K562 (cell line): ENCODE results near the gene NR2F2. TPM values are rescaled to one million over a fixed set of nuclear protein-coding genes. Genes with fewer than 3 reads are reported as not detected.

Source experiments
- ATAC-seq: fragments of 200-7000 bp; cut with Tn5 transposase; 3 replicates; pipeline ENCODE4 v1.9.1; 2020; ENCODE audit warnings: moderate library complexity
- BruUV-seq: library from RNA; stranded (reverse); fragments of 400-500 nt; replicated peaks from 2 replicates; lab custom pipeline; 2021; lab: Mats Ljungman, UMichigan
- CTCF ChIA-PET: fragments of 300-600 bp; formaldehyde crosslinking; extraction: SDS; loops from one replicate; lab custom pipeline; 2021; ENCODE audit warnings: low intra/inter-chr PET ratio; lab: Yijun Ruan, JAX
- POLR2A ChIA-PET: fragments of 300-600, 350-650 bp; sonication (Branson Sonifier 250); formaldehyde crosslinking; extraction: SDS; loops from one replicate; lab custom pipeline; 2021; ENCODE audit warnings: antibody characterized with exemption, inconsistent platforms; lab: Yijun Ruan, JAX
- DNase-seq, 4 experiments: peaks; one replicate each; pipeline versions ENCODE4 v3.0.0 to v3.0.0-alpha.2; 2011 to 2018; ENCODE audit warnings: low spot score in 3 of 4, mixed read lengths in 3 of 4; ENCODE audit errors: extremely low read depth in 1 of 4
- FAIRE-seq: peaks from 2 replicates; lab custom pipeline; 2011; peaks lifted over from hg19 to GRCh38; lab: Jason Lieb, UNC
- H2AFZ ChIP-seq: 2 replicates; pipeline ENCODE4 v1.6.0; 2011; ENCODE audit warnings: low read depth, low read length, control low read depth, inconsistent platforms
- H3K27ac ChIP-seq: fragments of 200-600 bp; 3 replicates; pipeline ENCODE4 v1.8.0; 2011; ENCODE audit warnings: low read depth, mild to moderate bottlenecking, control low read depth, inconsistent platforms, low read length, moderate library complexity, mixed read lengths; ENCODE audit errors: extremely low read depth
- H3K27me3 ChIP-seq, 2 experiments: fragments of 300-600 bp in 1 of 2; 2 replicates in 1 of 2; 3 replicates in 1 of 2; pipeline versions ENCODE4 v1.6.0 to v1.8.0; 2011; ENCODE audit warnings: inconsistent platforms in 2 of 2, low read length in 2 of 2, mild to moderate bottlenecking in 1 of 2, mixed read lengths in 1 of 2, moderate library complexity in 1 of 2; ENCODE audit not compliant: control insufficient read depth in 2 of 2, insufficient read depth in 2 of 2
- H3K36me3 ChIP-seq: fragments of 300-600 bp; 3 replicates; pipeline ENCODE4 v1.8.0; 2011; ENCODE audit warnings: mild to moderate bottlenecking, low read length, inconsistent platforms; ENCODE audit not compliant: control insufficient read depth, insufficient read depth
- H3K4me1 ChIP-seq, 2 experiments: fragments of 200-600 bp in 1 of 2; replicated peaks in 1 of 2; 2 replicates in 1 of 2; 3 replicates in 1 of 2; pipeline versions ENCODE4 v1.5.1 to v1.8.0; 2011; ENCODE audit warnings: inconsistent platforms in 2 of 2, low read length in 2 of 2, mild to moderate bottlenecking in 1 of 2, mixed read lengths in 1 of 2, moderate library complexity in 1 of 2; ENCODE audit not compliant: control insufficient read depth in 2 of 2, insufficient read depth in 2 of 2
- H3K4me2 ChIP-seq: 2 replicates; pipeline ENCODE4 v1.6.1; 2011; ENCODE audit warnings: low read length, control low read depth, inconsistent platforms, mixed read lengths; ENCODE audit not compliant: insufficient read depth
- H3K4me3 ChIP-seq: fragments of 200-600 bp; sonication (generic), shearing (Covaris generic); 2 replicates; pipeline ENCODE4 v1.5.1; 2016; ENCODE audit warnings: control low read depth, inconsistent platforms
- H3K79me2 ChIP-seq: fragments of 200-600 bp; 3 replicates; pipeline ENCODE4 v1.8.0; 2011; ENCODE audit warnings: low read length, inconsistent platforms; ENCODE audit not compliant: control insufficient read depth, insufficient read depth
- H3K9ac ChIP-seq, 2 experiments: 2 replicates each; pipeline versions ENCODE4 v1.6.0 to v1.6.1; 2011; ENCODE audit warnings: low read depth in 2 of 2, low read length in 2 of 2, control low read depth in 1 of 2, inconsistent platforms in 1 of 2, mild to moderate bottlenecking in 1 of 2, mixed read lengths in 1 of 2; ENCODE audit not compliant: insufficient read depth in 1 of 2
- H3K9me1 ChIP-seq: one replicate; pipeline ENCODE4 v1.6.0; 2011; ENCODE audit warnings: inconsistent platforms, mild to moderate bottlenecking, low read length, moderate library complexity; ENCODE audit not compliant: control insufficient read depth, insufficient read depth
- H3K9me3 ChIP-seq: replicated peaks from 2 replicates; pipeline ENCODE4 v1.5.1; 2011; ENCODE audit warnings: low read depth, low read length, inconsistent platforms; ENCODE audit not compliant: control insufficient read depth, insufficient read depth
- H4K20me1 ChIP-seq: replicated peaks from 2 replicates; pipeline ENCODE4 v1.6.1; 2011; ENCODE audit warnings: low read length, inconsistent platforms, mixed read lengths; ENCODE audit not compliant: control insufficient read depth, insufficient read depth
- KDM1A ChIP-seq, 2 experiments: fragments of 450-650 bp; IDR thresholded peaks; 2 replicates each; pipeline ENCODE4 v1.6.1; 2016; ENCODE audit warnings: mild to moderate bottlenecking in 2 of 2
- PATZ1 ChIP-seq: fragments of 250-450 bp; sonication (Bioruptor Pico); IDR thresholded peaks from 2 replicates; pipeline ENCODE4 v1.5.0; 2020; ENCODE audit warnings: mild to moderate bottlenecking, borderline replicate concordance
- PKNOX1 ChIP-seq: fragments of 450-650 bp; IDR thresholded peaks from 2 replicates; pipeline ENCODE4 v1.6.1; 2016
- RBFOX2 ChIP-seq: fragments of 200-400 bp; formaldehyde crosslinking; IDR thresholded peaks from 2 replicates; pipeline ENCODE4 v1.6.1; 2017; ENCODE audit warnings: low read depth, mild to moderate bottlenecking, low read length, moderate library complexity
- ZNF740 ChIP-seq, 3 experiments: fragments of 200-800 bp in 1 of 3; sonication (Bioruptor generic) in 1 of 3; sonication (generic) in 1 of 3; formaldehyde crosslinking in 1 of 3; IDR thresholded peaks; 2 replicates each; pipeline versions ENCODE4 v1.6.1 to v1.8.0; 2016 to 2022; ENCODE audit warnings: mild to moderate bottlenecking in 2 of 3, missing compliant biosample characterization in 2 of 3, missing genetic modification characterization in 2 of 3, missing genetic modification reagents in 1 of 3
- WGBS: fragments of 100-300 bp; shearing (Covaris generic); methylation state at CpG from one replicate; pipeline ENCODE4 v1.1.6; 2016; ENCODE audit warnings: low coverage, mixed read lengths; ENCODE audit not compliant: insufficient coverage; ENCODE audit errors: missing lambda C conversion rate; 5-methylcytosine and 5-hydroxymethylcytosine counted together
- in situ Hi-C: fragments of 300-500 bp; cut with MboI; formaldehyde crosslinking; loops from 4 replicates; pipeline ENCODE4 v1.15.0; 2018; ENCODE audit warnings: inconsistent platforms, mixed read lengths
- intact Hi-C: fragments of 100-400 bp; cut with micrococcal nuclease; formaldehyde crosslinking; loops from 2 replicates; pipeline ENCODE4 v1.14.2; 2022
- polyA plus RNA-seq, 8 experiments: library from polyadenylated mRNA; depleted of rRNA in 4 of 8; stranded (reverse) in 5 of 8; unstranded in 3 of 8; fragments of >200 nt; fragmentation: Nextera tagmentation in 2 of 8; fragmentation: Illumina TruSeq in 1 of 8; extraction: Ambion mirVana in 2 of 8; extraction: Trizol in 1 of 8; gene quantifications; 2 replicates each; pipeline versions ENCODE4 v1.2.1 to v1.2.3, GENCODE V29; 2011 to 2014; ENCODE audit warnings: inconsistent platforms in 1 of 8, missing spikeins in 1 of 8
- total RNA-seq, 7 experiments: library from RNA; depleted of rRNA in 6 of 7; stranded (reverse); fragments of >200 nt in 6 of 7; fragmentation: Illumina TruSeq in 2 of 7; extraction: Trizol in 2 of 7; gene quantifications; 2 replicates each; pipeline versions ENCODE4 v1.2.1 to v1.2.3, GENCODE V29; 2011 to 2021; ENCODE audit warnings: low replicate concordance in 1 of 7

NR2F2 gene
- total and polyA plus RNA-seq, 9 of the 15 experiments (the other 6 are each of a cell fraction or from before 2014, with no cell fraction given), result 6.0 to 51.8 (median 11.1) TPM

GRCh38 chr15:96338766-96339618, 8.5 kb downstream of the NR2F2 start:
- DNase-seq (peak in 1 of 4 experiments; percentile 36), ATAC-seq (no peak), FAIRE-seq (peak; percentile 40)
- Histone ChIP-seq H3K9me3 (peaks cover 2% of the 10 kb centered on the region; the same call in 1 of the 2 replicates), H3K79me2 (peaks cover 86% of the 10 kb centered on the region), H3K27ac (peak overlapping the region; percentile 51; the same call in 2 of the 3 replicates), H4K20me1 (peaks cover 24% of the 10 kb centered on the region), H2AFZ (no peak overlapping the region), H3K9ac (no peak overlapping the region; a peak in 1 of 4 replicates), H3K36me3 (peaks cover 98% of the 10 kb centered on the region), H3K4me1 (peaks cover 26 to 28% of the 10 kb centered on the region in 2 experiments), H3K4me2 (no peak overlapping the region), H3K9me1 (no peaks in the 10 kb centered on the region), H3K27me3 (no peaks in the 10 kb centered on the region), H3K4me3 (peak overlapping the region; percentile 71; the same call in 1 of the 2 replicates)
- WGBS, result 45% methylated on average over 7 of the region's 7 CpGs
- intact Hi-C loops (loop anchor here (10.0 kb wide), 2 partner anchors 146 to 1054 kb away; no protein-coding TSS in a partner anchor), in situ Hi-C loops (loop anchor here (10.0 to 25.0 kb wide), 2 partner anchors 414 to 898 kb away; no protein-coding TSS in a partner anchor)
- CTCF ChIA-PET, result no interaction called here
- no TSS peak for BruUV-seq
- TF ChIP-seq ZNF740 (CRISPR knock-in tag; IDR thresholded peaks at IDR 0.05), result no peak
- peak in 1 of 2 experiments; percentile 83; a peak in 2 of 4 replicates for TF ChIP-seq ZNF740 (tag; IDR thresholded peaks at IDR 0.05)
- 0 out of 2 replicates have a peak, but pooled peaks have one; percentile 17 for TF ChIP-seq RBFOX2
- TF ChIP-seq PATZ1 (CRISPR knock-in tag), result no peak
- TF ChIP-seq PKNOX1, result no peak
- peak; percentile 24 to 31; a peak in 2 of 4 replicates for TF ChIP-seq KDM1A (IDR thresholded peaks at IDR 0.05)
- POLR2A ChIA-PET, result interaction anchor here (0.8 to 1.6 kb wide), 3 partner anchors 10 to 15 kb away, joined by 3 to 4 read pairs (median 4); no protein-coding TSS in a partner anchor
